HEK293 (cell line): ENCODE data around the gene OAS2.
A peak's percentile ranks its signal among the peaks of the same experiment; 100 is the strongest.

Source experiments
- GLIS1 ChIP-seq: fragments of 450-650 bp; formaldehyde crosslinking; IDR thresholded peaks from 2 replicates; pipeline ENCODE4 v1.5.1; 2016; ENCODE audit warnings: missing biosample characterization, missing genetic modification characterization
- HOXC10 ChIP-seq: sonication (generic); formaldehyde crosslinking; IDR thresholded peaks from 2 replicates; pipeline ENCODE4 v1.8.1; 2023; ENCODE audit warnings: mild to moderate bottlenecking, missing genetic modification reagents
- KLF1 ChIP-seq: fragments of 450-650 bp; formaldehyde crosslinking; IDR thresholded peaks from 2 replicates; pipeline ENCODE4 v1.5.1; 2016; ENCODE audit warnings: missing biosample characterization, missing genetic modification characterization
- KLF10 ChIP-seq: fragments of 450-650 bp; IDR thresholded peaks from 2 replicates; pipeline ENCODE4 v1.5.1; 2018; ENCODE audit warnings: missing biosample characterization, mild to moderate bottlenecking, missing genetic modification characterization
- KLF9 ChIP-seq: fragments of 450-650 bp; formaldehyde crosslinking; IDR thresholded peaks from 2 replicates; pipeline ENCODE4 v1.5.1; 2016; ENCODE audit warnings: missing biosample characterization, missing genetic modification characterization, low read depth
- OSR2 ChIP-seq: fragments of 450-650 bp; formaldehyde crosslinking; IDR thresholded peaks from 2 replicates; pipeline ENCODE4 v1.5.1; 2016; ENCODE audit warnings: missing biosample characterization, missing genetic modification characterization
- PRDM1 ChIP-seq: fragments of 450-650 bp; formaldehyde crosslinking; IDR thresholded peaks from 2 replicates; pipeline ENCODE4; 2016; ENCODE audit warnings: missing biosample characterization, missing genetic modification characterization
- SCRT1 ChIP-seq: fragments of 450-650 bp; formaldehyde crosslinking; IDR thresholded peaks from 2 replicates; pipeline ENCODE4 v1.5.1; 2016; ENCODE audit warnings: missing biosample characterization, missing genetic modification characterization, borderline replicate concordance
- SP2 ChIP-seq: fragments of 450-650 bp; formaldehyde crosslinking; IDR thresholded peaks from 2 replicates; pipeline ENCODE4 v1.5.1; 2016; ENCODE audit warnings: missing biosample characterization, missing genetic modification characterization
- TCF7L2 ChIP-seq: IDR thresholded peaks from 2 replicates; pipeline ENCODE4 v1.6.1; 2011; ENCODE audit warnings: low read depth, mild to moderate bottlenecking, inconsistent platforms, low read length, moderate library complexity, borderline replicate concordance
- ZBTB11 ChIP-seq: fragments of 450-650 bp; formaldehyde crosslinking; conservative IDR thresholded peaks from 2 replicates; pipeline ENCODE4 v1.5.1; 2016; ENCODE audit warnings: low read depth, missing biosample characterization, missing genetic modification characterization
- ZBTB17 ChIP-seq: fragments of 450-650 bp; formaldehyde crosslinking; IDR thresholded peaks from 2 replicates; pipeline ENCODE4 v1.5.1; 2016; ENCODE audit warnings: missing biosample characterization, missing genetic modification characterization
- ZBTB21 ChIP-seq: fragments of 450-650 bp; formaldehyde crosslinking; IDR thresholded peaks from 2 replicates; pipeline ENCODE4 v1.5.1; 2017; ENCODE audit warnings: missing biosample characterization, missing genetic modification characterization
- ZEB2 ChIP-seq: fragments of 450-650 bp; formaldehyde crosslinking; IDR thresholded peaks from 2 replicates; pipeline ENCODE4 v1.5.1; 2016; ENCODE audit warnings: missing biosample characterization, missing genetic modification characterization
- ZFHX2 ChIP-seq: fragments of 450-650 bp; formaldehyde crosslinking; conservative IDR thresholded peaks from 2 replicates; pipeline ENCODE4 v1.5.1; 2016; ENCODE audit warnings: missing biosample characterization, missing genetic modification characterization
- ZFP3 ChIP-seq: fragments of 450-650 bp; formaldehyde crosslinking; IDR thresholded peaks from 2 replicates; pipeline ENCODE4 v1.5.1; 2016; ENCODE audit warnings: low read depth, missing biosample characterization, missing genetic modification characterization
- ZNF140 ChIP-seq: fragments of 450-650 bp; formaldehyde crosslinking; IDR thresholded peaks from 2 replicates; pipeline ENCODE4 v1.5.1; 2016; ENCODE audit warnings: missing biosample characterization, missing genetic modification characterization
- ZNF146 ChIP-seq: fragments of 450-650 bp; formaldehyde crosslinking; IDR thresholded peaks from 2 replicates; pipeline ENCODE4 v1.5.1; 2016; ENCODE audit warnings: missing biosample characterization, missing genetic modification characterization
- ZNF311 ChIP-seq: fragments of 450-650 bp; formaldehyde crosslinking; IDR thresholded peaks from 2 replicates; pipeline ENCODE4 v1.5.1; 2017; ENCODE audit warnings: missing biosample characterization, missing genetic modification characterization, borderline replicate concordance
- ZNF362 ChIP-seq: fragments of 450-650 bp; formaldehyde crosslinking; IDR thresholded peaks from 2 replicates; pipeline ENCODE4 v1.5.1; 2016; ENCODE audit warnings: missing biosample characterization, missing genetic modification characterization
- ZNF391 ChIP-seq: fragments of 450-650 bp; formaldehyde crosslinking; IDR thresholded peaks from 2 replicates; pipeline ENCODE4 v1.5.1; 2016; ENCODE audit warnings: low read depth, missing biosample characterization, missing genetic modification characterization, borderline replicate concordance
- ZNF404 ChIP-seq: fragments of 450-650 bp; formaldehyde crosslinking; IDR thresholded peaks from 2 replicates; pipeline ENCODE4 v1.5.1; 2017; ENCODE audit warnings: missing biosample characterization, missing genetic modification characterization
- ZNF433 ChIP-seq: fragments of 450-650 bp; formaldehyde crosslinking; IDR thresholded peaks from 2 replicates; pipeline ENCODE4 v1.5.1; 2016; ENCODE audit warnings: missing biosample characterization, missing genetic modification characterization, low read depth
- ZNF548 ChIP-seq: fragments of 450-650 bp; formaldehyde crosslinking; IDR thresholded peaks from 2 replicates; pipeline ENCODE4 v1.5.1; 2016; ENCODE audit warnings: missing biosample characterization, missing genetic modification characterization
- ZNF561 ChIP-seq: fragments of 450-650 bp; IDR thresholded peaks from 2 replicates; pipeline ENCODE4 v1.5.1; 2018; ENCODE audit warnings: missing biosample characterization, missing genetic modification characterization, borderline replicate concordance
- ZNF596 ChIP-seq: fragments of 450-650 bp; IDR thresholded peaks from 2 replicates; pipeline ENCODE4 v1.5.0; 2018; ENCODE audit warnings: missing biosample characterization, mild to moderate bottlenecking, missing genetic modification characterization, moderate library complexity
- ZNF654 ChIP-seq: fragments of 450-650 bp; formaldehyde crosslinking; IDR thresholded peaks from 2 replicates; pipeline ENCODE4 v1.5.1; 2016; ENCODE audit warnings: low read depth, missing biosample characterization, missing genetic modification characterization
- ZNF76 ChIP-seq: fragments of 450-650 bp; formaldehyde crosslinking; IDR thresholded peaks from 2 replicates; pipeline ENCODE4; 2016; ENCODE audit warnings: low read depth, missing biosample characterization, missing genetic modification characterization, borderline replicate concordance
- ZSCAN30 ChIP-seq: fragments of 450-650 bp; IDR thresholded peaks from 2 replicates; pipeline ENCODE4 v1.5.1; 2018; ENCODE audit warnings: missing biosample characterization, mild to moderate bottlenecking, missing genetic modification characterization, moderate library complexity
- TF ChIP-seq, protein P1 (sequence below): fragments of 450-650 bp; formaldehyde crosslinking; IDR thresholded peaks from 2 replicates; pipeline ENCODE4 v1.5.1; 2016; ENCODE audit warnings: missing biosample characterization, missing genetic modification characterization
- TF ChIP-seq, protein P2 (sequence below): fragments of 450-650 bp; formaldehyde crosslinking; IDR thresholded peaks from 2 replicates; pipeline ENCODE4 v1.5.1; 2017; ENCODE audit warnings: missing biosample characterization, missing genetic modification characterization
- TF ChIP-seq, protein P3 (sequence below): fragments of 450-650 bp; formaldehyde crosslinking; IDR thresholded peaks from 2 replicates; pipeline ENCODE4 v1.5.1; 2016; ENCODE audit warnings: missing biosample characterization, missing genetic modification characterization

Gene OAS2

GRCh38 chr12:112937741-112938719, 40.3 kb upstream of the OAS2 start, which contains the start of gene OAS3 (continued):
- TF ChIP-seq, protein P1, sequence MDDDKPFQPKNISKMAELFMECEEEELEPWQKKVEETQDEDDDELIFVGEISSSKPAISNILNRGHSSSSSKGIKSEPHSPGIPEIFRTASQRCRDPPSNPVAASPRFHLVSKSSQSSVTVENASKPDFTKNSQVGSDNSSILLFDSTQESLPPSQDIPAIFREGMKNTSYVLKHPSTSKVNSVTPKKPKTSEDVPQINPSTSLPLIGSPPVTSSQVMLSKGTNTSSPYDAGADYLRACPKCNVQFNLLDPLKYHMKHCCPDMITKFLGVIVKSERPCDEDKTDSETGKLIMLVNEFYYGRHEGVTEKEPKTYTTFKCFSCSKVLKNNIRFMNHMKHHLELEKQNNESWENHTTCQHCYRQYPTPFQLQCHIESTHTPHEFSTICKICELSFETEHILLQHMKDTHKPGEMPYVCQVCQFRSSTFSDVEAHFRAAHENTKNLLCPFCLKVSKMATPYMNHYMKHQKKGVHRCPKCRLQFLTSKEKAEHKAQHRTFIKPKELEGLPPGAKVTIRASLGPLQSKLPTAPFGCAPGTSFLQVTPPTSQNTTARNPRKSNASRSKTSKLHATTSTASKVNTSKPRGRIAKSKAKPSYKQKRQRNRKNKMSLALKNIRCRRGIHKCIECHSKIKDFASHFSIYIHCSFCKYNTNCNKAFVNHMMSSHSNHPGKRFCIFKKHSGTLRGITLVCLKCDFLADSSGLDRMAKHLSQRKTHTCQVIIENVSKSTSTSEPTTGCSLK: no peak
- no peak for TF ChIP-seq ZNF311 (tag by site-specific recombination)
- TF ChIP-seq KLF10 (tag by site-specific recombination): no peak
- no peak for TF ChIP-seq ZNF433 (tag by site-specific recombination)
- no peak for TF ChIP-seq ZNF561
- no peak for TF ChIP-seq HOXC10 (CRISPR knock-in tag)
- TF ChIP-seq ZNF76: no peak; the same call in 1 of the 2 replicates
- TF ChIP-seq ZNF362 (tag by site-specific recombination): no peak
- TF ChIP-seq ZBTB11 (tag by site-specific recombination): peak; percentile 59
- TF ChIP-seq ZNF140 (tag by site-specific recombination): no peak
- TF ChIP-seq GLIS1 (tag by site-specific recombination): no peak
- no peak for TF ChIP-seq ZSCAN30
- TF ChIP-seq ZNF596 (tag by site-specific recombination): no peak
- peak; percentile 71 for TF ChIP-seq KLF9
- no peak for TF ChIP-seq OSR2 (tag by site-specific recombination)
- no peak for TF ChIP-seq ZNF404
- TF ChIP-seq ZEB2 (tag by site-specific recombination): no peak
- no peak for TF ChIP-seq ZFP3 (tag by site-specific recombination)
- TF ChIP-seq SCRT1 (tag by site-specific recombination): no peak
- TF ChIP-seq TCF7L2: no peak
- TF ChIP-seq, protein P2, sequence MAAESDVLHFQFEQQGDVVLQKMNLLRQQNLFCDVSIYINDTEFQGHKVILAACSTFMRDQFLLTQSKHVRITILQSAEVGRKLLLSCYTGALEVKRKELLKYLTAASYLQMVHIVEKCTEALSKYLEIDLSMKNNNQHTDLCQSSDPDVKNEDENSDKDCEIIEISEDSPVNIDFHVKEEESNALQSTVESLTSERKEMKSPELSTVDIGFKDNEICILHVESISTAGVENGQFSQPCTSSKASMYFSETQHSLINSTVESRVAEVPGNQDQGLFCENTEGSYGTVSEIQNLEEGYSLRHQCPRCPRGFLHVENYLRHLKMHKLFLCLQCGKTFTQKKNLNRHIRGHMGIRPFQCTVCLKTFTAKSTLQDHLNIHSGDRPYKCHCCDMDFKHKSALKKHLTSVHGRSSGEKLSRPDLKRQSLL (tag by site-specific recombination): no peak
- TF ChIP-seq SP2 (tag by site-specific recombination): no peak
- no peak for TF ChIP-seq PRDM1 (tag by site-specific recombination)
- TF ChIP-seq ZNF146 (tag by site-specific recombination): no peak
- TF ChIP-seq, protein P3, sequence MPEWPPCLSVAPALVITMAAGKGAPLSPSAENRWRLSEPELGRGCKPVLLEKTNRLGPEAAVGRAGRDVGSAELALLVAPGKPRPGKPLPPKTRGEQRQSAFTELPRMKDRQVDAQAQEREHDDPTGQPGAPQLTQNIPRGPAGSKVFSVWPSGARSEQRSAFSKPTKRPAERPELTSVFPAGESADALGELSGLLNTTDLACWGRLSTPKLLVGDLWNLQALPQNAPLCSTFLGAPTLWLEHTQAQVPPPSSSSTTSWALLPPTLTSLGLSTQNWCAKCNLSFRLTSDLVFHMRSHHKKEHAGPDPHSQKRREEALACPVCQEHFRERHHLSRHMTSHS (tag by site-specific recombination): no peak
- no peak for TF ChIP-seq ZNF548 (tag by site-specific recombination)
- TF ChIP-seq ZNF391: no peak
- TF ChIP-seq ZBTB17: 0 out of 2 replicates have a peak, but pooled peaks have one; percentile 22
- TF ChIP-seq ZBTB21 (tag by site-specific recombination): no peak
- no peak for TF ChIP-seq ZNF654
- no peak for TF ChIP-seq ZFHX2 (tag by site-specific recombination)
- peak; percentile 69 for TF ChIP-seq KLF1 (tag by site-specific recombination)
